MM.1S (cell line): ENCODE measurements around the gene ATM.

Experiments
- CTCF ChIP-seq: fragments of 300-600 bp; sonication (generic); IDR thresholded peaks from 2 replicates; pipeline ENCODE4 v1.5.1; 2016; ENCODE audit warnings: antibody characterized with exemption, low read length, mixed read lengths
- EZH2phosphoT487 ChIP-seq: fragments of 300-600 bp; sonication (generic); IDR thresholded peaks from 2 replicates; pipeline ENCODE4 v1.6.1; 2018; ENCODE audit warnings: antibody characterized with exemption, low read length

GRCh38 chr11:108216988-108217387 lies 5.9 kb upstream of the ATM start:
- no peak for TF ChIP-seq CTCF
- TF ChIP-seq EZH2phosphoT487, result no peak
